H1 (cell line): ENCODE measurements around the gene TSPOAP1. TPM values are rescaled to one million over a fixed set of nuclear protein-coding genes. Genes with fewer than 3 reads are reported as not detected.

Source experiments
- ATF3 ChIP-seq: IDR thresholded peaks from 2 replicates; pipeline ENCODE4 v1.6.1; 2011; ENCODE audit warnings: low read depth, mild to moderate bottlenecking, low read length; ENCODE audit not compliant: insufficient read depth
- BACH1 ChIP-seq: IDR thresholded peaks from 2 replicates; pipeline ENCODE4 v1.6.1; 2012; ENCODE audit warnings: low read length, improper control_type of control experiment
- CBX5 ChIP-seq: fragments of 300-800, 300-1000 bp; sonication (generic); IDR thresholded peaks from 2 replicates; pipeline ENCODE4 v1.7.1; 2016; ENCODE audit warnings: antibody characterized with exemption, low read length, low read depth
- CBX8 ChIP-seq: fragments of 300-800, 300-1000 bp; sonication (generic); IDR thresholded peaks from 2 replicates; pipeline ENCODE4 v1.7.1; 2016; ENCODE audit warnings: low read depth, low read length, borderline replicate concordance
- GABPA ChIP-seq: IDR thresholded peaks from 2 replicates; pipeline ENCODE4 v1.6.1; 2011; ENCODE audit warnings: mild to moderate bottlenecking, low read length, moderate library complexity, borderline replicate concordance; ENCODE audit not compliant: insufficient read depth
- POLR2AphosphoS5 ChIP-seq: IDR thresholded peaks from 2 replicates; pipeline ENCODE4 v1.6.1; 2011; ENCODE audit warnings: low read depth, low read length
- TAF1 ChIP-seq: IDR thresholded peaks from 2 replicates; pipeline ENCODE4 v1.6.1; 2011; ENCODE audit warnings: mild to moderate bottlenecking, low read depth, low read length
- polyA plus RNA-seq, 7 experiments: library from polyadenylated mRNA; depleted of rRNA in 3 of 7; stranded (reverse) in 5 of 7; unstranded in 2 of 7; fragments of >200 nt in 5 of 7; fragments of 200-250 nt in 2 of 7; gene quantifications; 1 replicate in 5 of 7; 2 replicates in 1 of 7; 4 replicates in 1 of 7; pipeline versions ENCODE4 v1.2.1 to v1.2.3, GENCODE V29; 2011 to 2013; ENCODE audit warnings: missing spikeins in 2 of 7, mixed read lengths in 2 of 7
- total RNA-seq: library from RNA; stranded (reverse); fragmentation: NEBNext Ultra II Directional; extraction: Animal tissue kit (Norgen Biotek cat#: 25700); gene quantifications from 2 replicates; pipeline ENCODE4 v1.2.1, GENCODE V29; 2021

TSPOAP1 gene
- total and polyA plus RNA-seq, 2 of the 8 experiments (the other 6 are each of a cell fraction or from before 2014, with no cell fraction given): 7.6 to 9.2 TPM

- TF ChIP-seq CBX5 (no peak), ATF3 (no peak), TAF1 (no peak), POLR2AphosphoS5 (no peak), BACH1 (no peak), GABPA (no peak), CBX8 (no peak)
- TF ChIP-seq, all 59 proteins: peak for 0
These were observed 24.8 kb upstream of the TSPOAP1 start (continued) for GRCh38 chr17:58353389-58353825.
